ENCODE measurements around the gene ZNF682. TPM values are rescaled to one million over a fixed set of nuclear protein-coding genes. Genes with fewer than 3 reads are reported as not detected.

ZNF682 gene
- total RNA-seq, 2 donors from 2014 or later, result 7.7 to 8.4 TPM

- Mint-ChIP-seq H3K4me3 (no peak overlapping the region), H3K9me3 (no peaks in the 10 kb centered on the region), H3K4me1 (no peaks in the 10 kb centered on the region), H3K36me3 (ENCODE audit: low read depth) (no peaks in the 10 kb centered on the region), H3K27me3 (no peaks in the 10 kb centered on the region), H3K27ac (no peak overlapping the region)
- no peak for ATAC-seq (replicated peaks)
Measured at GRCh38 chr19:19955208-19955607, 84.1 kb downstream of the ZNF682 start.

Other genes starting within 250 kb of the ZNF682 start
- 10 to 100 TPM; 16.1 to 58.1 TPM for gene ZNF506, start 217.8 kb downstream of the ZNF682 start, total RNA-seq
- gene ZNF253, start 173.6 kb downstream of the ZNF682 start, total RNA-seq, result 10 to 100 TPM; 15.7 to 17.9 TPM
- gene ZNF93, start 138.6 kb downstream of the ZNF682 start, total RNA-seq, result 10 to 100 TPM; 12.0 to 15.6 TPM
- gene ZNF90, start 38.5 kb upstream of the ZNF682 start, total RNA-seq, result 10 to 100 TPM; 11.8 to 15.5 TPM
- gene ZNF486, start 127.7 kb upstream of the ZNF682 start, total RNA-seq, result 10 to 100 TPM in 1 of 2 donors, 1 to 10 TPM in 1; 8.4 to 12.8 TPM